Retina (tissue), 1 donor: ENCODE results near the gene CFAP77.
A peak's percentile ranks its signal among the peaks of the same experiment; 100 is the strongest.

Experiments used
- DNase-seq: peaks from one replicate; pipeline ENCODE4 v3.0.0-alpha.2; 2016

The CFAP77 gene

GRCh38 chr9:132457504-132458236 is 47.7 kb downstream of the CFAP77 start:
- DNase-seq, result no peak

- DNase-seq, result no peak
Measured at GRCh38 chr9:132458432-132458831, 48.4 kb downstream of the CFAP77 start.

- no peak for DNase-seq
Measured at GRCh38 chr9:132459661-132460060, 49.6 kb downstream of the CFAP77 start.

- DNase-seq, result no peak
Measured at GRCh38 chr9:132460240-132460639, 50.2 kb downstream of the CFAP77 start.

- DNase-seq, result peak; percentile 45
Measured at GRCh38 chr9:132461281-132461896, 51.4 kb downstream of the CFAP77 start.

GRCh38 chr9:132461971-132462370 is 52.0 kb downstream of the CFAP77 start:
- no peak for DNase-seq

- DNase-seq, result no peak
Measured at GRCh38 chr9:132464547-132464946, 54.5 kb downstream of the CFAP77 start.

- no peak for DNase-seq
Measured at GRCh38 chr9:132465131-132465635, 55.2 kb downstream of the CFAP77 start.

GRCh38 chr9:132472199-132472598 is 62.2 kb downstream of the CFAP77 start:
- no peak for DNase-seq

GRCh38 chr9:132472599-132472998 is 62.6 kb downstream of the CFAP77 start:
- no peak for DNase-seq

GRCh38 chr9:132474253-132474652 is 64.2 kb downstream of the CFAP77 start:
- no peak for DNase-seq

- peak; percentile 41 for DNase-seq
Measured at GRCh38 chr9:132478353-132479050, 68.5 kb downstream of the CFAP77 start.

GRCh38 chr9:132479733-132480132 is 69.7 kb downstream of the CFAP77 start:
- DNase-seq, result no peak

- DNase-seq, result peak; percentile 66
Measured at GRCh38 chr9:132481053-132481849, 71.2 kb downstream of the CFAP77 start.

GRCh38 chr9:132482196-132482813 is 72.3 kb downstream of the CFAP77 start:
- no peak for DNase-seq

- DNase-seq, result no peak
Measured at GRCh38 chr9:132485393-132485792, 75.4 kb downstream of the CFAP77 start.

GRCh38 chr9:132486706-132487350 is 76.8 kb downstream of the CFAP77 start:
- peak; percentile 70 for DNase-seq

GRCh38 chr9:132487351-132487791 is 77.4 kb downstream of the CFAP77 start:
- no peak for DNase-seq

GRCh38 chr9:132487980-132488535 is 78.0 kb downstream of the CFAP77 start:
- DNase-seq, result peak; percentile 20

- peak; percentile 68 for DNase-seq
Measured at GRCh38 chr9:132488626-132489025, 78.6 kb downstream of the CFAP77 start.

- DNase-seq, result no peak
Measured at GRCh38 chr9:132489536-132489935, 79.5 kb downstream of the CFAP77 start.
